B cell (primary cell): ENCODE measurements around the gene FANCC. TPM values are rescaled to one million over a fixed set of nuclear protein-coding genes. Genes with fewer than 3 reads are reported as not detected.

Experiments
- ATAC-seq: fragments of 200-7000 bp; cut with Tn5 transposase; one replicate; pipeline ENCODE4 v1.10.0; 2021; ENCODE audit warnings: low read depth, mild to moderate bottlenecking, moderate number of reproducible peaks, moderate library complexity
- CTCF ChIA-PET: fragments of 350-600 bp; sonication (Branson Sonifier 250); formaldehyde crosslinking; loops from one replicate; lab custom pipeline; 2021; ENCODE audit warnings: antibody characterized with exemption, inconsistent platforms; lab: Charles Lee
- POLR2A ChIA-PET: fragments of 350-600 bp; sonication (Branson Sonifier 250); formaldehyde crosslinking; loops from one replicate; lab custom pipeline; 2021; ENCODE audit warnings: antibody characterized with exemption; lab: Charles Lee
- DNase-seq: peaks from one replicate; pipeline ENCODE4 v3.0.0; 2013
- H2AFZ ChIP-seq: 2 replicates; pipeline ENCODE4 v1.6.1; 2012; ENCODE audit warnings: mild to moderate bottlenecking, low read depth, low read length; ENCODE audit not compliant: insufficient read depth, poor library complexity, severe bottlenecking
- H3K27ac ChIP-seq, 2 donors: 1 replicate in 1 of 2; 2 replicates in 1 of 2; pipeline ENCODE4 v1.5.1; 2012 to 2013; ENCODE audit warnings: low read length in 2 of 2, mild to moderate bottlenecking in 2 of 2, moderate library complexity in 1 of 2
- H3K27me3 ChIP-seq, 4 experiments: fragments of 200-600 bp in 1 of 4; sonication (generic) in 1 of 4; replicated peaks in 1 of 4; 1 replicate in 2 of 4; 2 replicates in 2 of 4; pipeline versions ENCODE4 v1.6.1 to v1.7.0; 2013 to 2016; ENCODE audit warnings: low read length in 3 of 4, mild to moderate bottlenecking in 2 of 4, mixed read lengths in 1 of 4, moderate library complexity in 1 of 4; ENCODE audit not compliant: insufficient read depth in 4 of 4, control insufficient read depth in 3 of 4; ENCODE audit errors: control extremely low read depth in 1 of 4
- H3K36me3 ChIP-seq, 2 experiments: replicated peaks in 1 of 2; 1 replicate in 1 of 2; 2 replicates in 1 of 2; pipeline versions ENCODE4 v1.6.1 to v1.7.1; 2013; ENCODE audit warnings: low read length in 1 of 2; ENCODE audit not compliant: insufficient read depth in 2 of 2, control insufficient read depth in 1 of 2; ENCODE audit errors: control extremely low read depth in 1 of 2, extremely low read depth in 1 of 2
- H3K4me1 ChIP-seq, 2 donors: fragments of 200-600 bp in 1 of 2; sonication (generic) in 1 of 2; 1 replicate in 1 of 2; 2 replicates in 1 of 2; pipeline versions ENCODE4 v1.5.1 to v1.6.1; 2013 to 2017; ENCODE audit warnings: low read length in 2 of 2; ENCODE audit not compliant: control insufficient read depth in 2 of 2, insufficient read depth in 2 of 2
- H3K4me2 ChIP-seq: replicated peaks from 2 replicates; pipeline ENCODE3; 2012; ENCODE audit warnings: mild to moderate bottlenecking, low read depth, low read length; ENCODE audit not compliant: poor library complexity, severe bottlenecking
- H3K4me3 ChIP-seq, 5 experiments: fragments of 200-600 bp in 1 of 5; sonication (generic) in 1 of 5; 1 replicate in 3 of 5; 2 replicates in 2 of 5; pipeline versions ENCODE4 v1.5.1 to v1.7.0; 2011 to 2016; ENCODE audit warnings: low read length in 4 of 5, mild to moderate bottlenecking in 4 of 5, low read depth in 2 of 5, control low read depth in 1 of 5, moderate library complexity in 1 of 5; ENCODE audit not compliant: insufficient read depth in 1 of 5; ENCODE audit errors: control extremely low read depth in 1 of 5, extremely low read depth in 1 of 5
- H3K79me2 ChIP-seq: fragments of 200-600 bp; sonication (generic); one replicate; pipeline ENCODE4 v1.6.0; 2016; ENCODE audit warnings: low read length; ENCODE audit not compliant: control insufficient read depth, insufficient read depth
- H3K9ac ChIP-seq: fragments of 200-600 bp; sonication (generic); 2 replicates; pipeline ENCODE4 v1.6.1; 2017; ENCODE audit warnings: mild to moderate bottlenecking, low read length, moderate library complexity
- H3K9me3 ChIP-seq, 3 donors: one replicate each; pipeline versions ENCODE4 v1.6.1 to v1.7.1; 2013; ENCODE audit warnings: low read length in 2 of 3; ENCODE audit not compliant: control insufficient read depth in 2 of 3, insufficient read depth in 1 of 3; ENCODE audit errors: control extremely low read depth in 1 of 3
- H4K20me1 ChIP-seq: 2 replicates; pipeline ENCODE4 v1.6.0; 2012; ENCODE audit warnings: mild to moderate bottlenecking, low read length; ENCODE audit not compliant: insufficient read depth, control insufficient read depth, poor library complexity, severe bottlenecking
- H3K27ac Mint-ChIP-seq: one replicate; pipeline ENCODE4 v1.8.0; 2021; ENCODE audit warnings: mixed read lengths
- H3K27me3 Mint-ChIP-seq: one replicate; pipeline ENCODE4 v1.8.0; 2021; ENCODE audit warnings: mixed read lengths
- H3K4me1 Mint-ChIP-seq: one replicate; pipeline ENCODE4 v1.8.0; 2021; ENCODE audit warnings: mixed read lengths
- H3K4me3 Mint-ChIP-seq: one replicate; pipeline ENCODE4 v1.8.0; 2021; ENCODE audit warnings: mixed read lengths
- H3K9me3 Mint-ChIP-seq: one replicate; pipeline ENCODE4 v1.8.0; 2022; ENCODE audit warnings: mixed read lengths; ENCODE audit not compliant: insufficient read depth
- CTCF ChIP-seq: fragments of 200-600 bp; IDR thresholded peaks from one replicate; pipeline ENCODE4 v1.8.0; 2022; ENCODE audit warnings: antibody characterized with exemption, mild to moderate bottlenecking
- EZH2 ChIP-seq: IDR thresholded peaks from 2 replicates; pipeline ENCODE4 v1.6.1; 2012; ENCODE audit warnings: borderline replicate concordance, low read depth, mild to moderate bottlenecking, moderate library complexity, low read length; ENCODE audit not compliant: insufficient read depth, poor library complexity, severe bottlenecking
- WGBS: methylation state at CpG from one replicate; pipeline ENCODE4 v1.1.5; 2013; ENCODE audit warnings: missing lambda C conversion rate; ENCODE audit not compliant: insufficient coverage; 5-methylcytosine and 5-hydroxymethylcytosine counted together
- intact Hi-C: fragments of 100-400 bp; cut with micrococcal nuclease; formaldehyde crosslinking; loops from one replicate; pipeline ENCODE4 v1.10.0; 2022
- polyA plus RNA-seq: library from polyadenylated mRNA; depleted of rRNA; stranded (reverse); fragments of >200 nt; gene quantifications from 2 replicates; pipeline ENCODE4 v1.2.3, GENCODE V29; 2012
- total RNA-seq, 2 donors: library from RNA; stranded (reverse); fragments of 120-200 nt in 1 of 2; gene quantifications; 1 replicate in 1 of 2; 2 replicates in 1 of 2; pipeline versions ENCODE4 v1.2.3 to v1.2.4, GENCODE V29; 2013 to 2022

Gene FANCC
- total and polyA plus RNA-seq, 2 donors (not counting 1 experiment from before 2014, with no cell fraction given) = 1.8 to 11.1 TPM

DNA sequence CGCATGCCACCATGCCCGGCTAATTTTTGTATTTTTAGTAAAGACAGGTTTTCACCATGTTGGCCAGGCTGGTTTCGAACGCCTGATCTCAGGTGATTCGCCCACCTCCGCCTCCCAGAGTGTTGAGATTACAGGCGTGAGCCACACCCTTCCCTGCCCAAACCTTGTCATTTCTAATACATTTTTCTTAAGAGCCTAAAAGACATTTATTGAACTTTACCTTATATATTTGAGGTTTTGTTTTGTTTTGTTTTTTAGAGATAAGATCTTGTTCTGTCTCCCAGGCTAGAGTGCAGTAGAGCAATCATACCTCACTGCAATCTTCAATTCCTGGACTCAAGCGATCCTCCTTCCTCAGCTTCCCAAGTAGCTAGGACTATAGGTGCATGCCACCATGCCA lies 39.8 kb upstream of the FANCC start:
- intact Hi-C loops = no loop called here
- Histone ChIP-seq H3K27ac (no peak overlapping the region), H3K4me1 (no peaks in the 10 kb centered on the region), H3K4me2 (no peak overlapping the region), H4K20me1 (no peaks in the 10 kb centered on the region), H3K9ac (no peak overlapping the region), H3K9me3 (peaks cover 0 to 2% (median 0%) of the 10 kb centered on the region in 3 donors), H2AFZ (no peak overlapping the region), H3K36me3 (no peaks in the 10 kb centered on the region), H3K4me3 (no peak overlapping the region), H3K27me3 (peaks cover 0 to 5% (median 2%) of the 10 kb centered on the region in 4 experiments), H3K79me2 (no peaks in the 10 kb centered on the region)
- peaks cover 34% of the 10 kb centered on the region for H3K27me3 Mint-ChIP-seq
- WGBS = 89% methylated on average over 3 of the region's 8 CpGs
- DNase-seq (no peak), ATAC-seq (no peak)
- ChIA-PET CTCF (no interaction called here), POLR2A (no interaction called here)
- no peak overlapping the region for H3K27ac Mint-ChIP-seq
- no peaks in the 10 kb centered on the region for H3K9me3 Mint-ChIP-seq
- no peaks in the 10 kb centered on the region for H3K4me1 Mint-ChIP-seq
- no peak for TF ChIP-seq CTCF
- TF ChIP-seq EZH2 = no peak
- H3K4me3 Mint-ChIP-seq = no peak overlapping the region

GRCh38 chr9:95355500-95355899 lies 38.0 kb upstream of the FANCC start:
- ATAC-seq (no peak), DNase-seq (no peak)
- Mint-ChIP-seq H3K9me3 (no peaks in the 10 kb centered on the region), H3K27ac (no peak overlapping the region), H3K27me3 (peaks cover 35% of the 10 kb centered on the region), H3K4me1 (no peaks in the 10 kb centered on the region), H3K4me3 (no peak overlapping the region)
- POLR2A ChIA-PET = no interaction called here
- Histone ChIP-seq H3K4me3 (no peak overlapping the region), H3K9ac (no peak overlapping the region), H2AFZ (no peak overlapping the region), H3K4me1 (no peaks in the 10 kb centered on the region), H3K27ac (no peak overlapping the region), H3K27me3 (peaks cover 0 to 5% (median 2%) of the 10 kb centered on the region in 4 experiments), H3K9me3 (peaks cover 0 to 6% (median 0%) of the 10 kb centered on the region in 3 donors), H3K79me2 (no peaks in the 10 kb centered on the region), H3K36me3 (no peaks in the 10 kb centered on the region), H4K20me1 (no peaks in the 10 kb centered on the region), H3K4me2 (no peak overlapping the region)
- TF ChIP-seq CTCF (no peak), EZH2 (no peak)
- CTCF ChIA-PET = interaction anchor here (1.0 kb wide), 1 partner anchor 18 kb away, joined by 3 read pairs; no protein-coding TSS in a partner anchor
- WGBS = 73% methylated on average over 2 of the region's 5 CpGs
- intact Hi-C loops = no loop called here
